CD4-positive, alpha-beta T cell treated with Interleukin-17A for 1 hour (primary cell): ENCODE data around the gene PIM2.

ENCODE experiments used
- DNase-seq: peaks from one replicate; pipeline ENCODE4 v3.0.0-alpha.2; 2020

PIM2 gene

DNA sequence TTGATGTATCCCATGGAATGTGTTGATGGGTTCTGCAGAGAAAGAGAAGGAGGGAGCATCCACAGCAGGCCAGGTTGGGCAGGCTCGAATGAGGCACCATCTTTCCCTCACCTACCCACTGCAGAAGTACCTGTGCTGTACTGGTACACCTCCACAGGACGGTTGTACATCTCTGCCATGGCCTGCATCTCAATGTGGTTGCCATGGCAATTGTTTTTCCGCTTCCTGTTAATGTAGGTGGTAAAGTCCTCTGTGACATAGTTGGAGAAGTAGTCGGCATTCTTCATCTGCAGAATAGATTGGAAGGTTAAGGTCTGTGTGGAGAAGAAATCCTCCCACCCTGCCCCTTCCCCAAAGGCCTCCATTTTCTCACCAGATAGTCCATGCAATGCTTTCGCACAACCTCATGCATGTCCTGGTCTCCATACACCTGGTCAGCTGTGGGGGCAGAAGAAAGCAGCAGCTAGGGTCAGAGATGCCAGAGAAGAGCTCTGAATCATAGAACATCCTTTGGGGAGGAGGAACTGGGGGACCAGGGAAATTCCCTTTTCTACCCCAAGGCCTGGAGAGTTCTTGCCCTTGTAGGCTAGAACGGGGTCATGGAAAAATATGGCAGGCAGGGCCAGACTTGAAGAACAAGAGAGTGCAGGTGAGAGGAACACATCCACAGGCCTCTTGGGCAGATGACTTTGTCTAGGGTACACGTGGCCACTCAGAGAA is 15.9 kb upstream of the PIM2 start:
- peak; percentile 83 for DNase-seq

GRCh38 chrX:48933757-48934156 is 14.9 kb upstream of the PIM2 start:
- no peak for DNase-seq

GRCh38 chrX:48927736-48928382 is 9.0 kb upstream of the PIM2 start:
- no peak for DNase-seq

- DNase-seq: no peak
These were observed 8.3 kb upstream of the PIM2 start for GRCh38 chrX:48927123-48927522.

- no peak for DNase-seq
These were observed 5.4 kb upstream of the PIM2 start for GRCh38 chrX:48924270-48924669.

GRCh38 chrX:48923771-48924170 is 4.9 kb upstream of the PIM2 start:
- no peak for DNase-seq

- DNase-seq: no peak
These were observed 1.9 kb upstream of the PIM2 start for GRCh38 chrX:48920718-48921104.

DNA sequence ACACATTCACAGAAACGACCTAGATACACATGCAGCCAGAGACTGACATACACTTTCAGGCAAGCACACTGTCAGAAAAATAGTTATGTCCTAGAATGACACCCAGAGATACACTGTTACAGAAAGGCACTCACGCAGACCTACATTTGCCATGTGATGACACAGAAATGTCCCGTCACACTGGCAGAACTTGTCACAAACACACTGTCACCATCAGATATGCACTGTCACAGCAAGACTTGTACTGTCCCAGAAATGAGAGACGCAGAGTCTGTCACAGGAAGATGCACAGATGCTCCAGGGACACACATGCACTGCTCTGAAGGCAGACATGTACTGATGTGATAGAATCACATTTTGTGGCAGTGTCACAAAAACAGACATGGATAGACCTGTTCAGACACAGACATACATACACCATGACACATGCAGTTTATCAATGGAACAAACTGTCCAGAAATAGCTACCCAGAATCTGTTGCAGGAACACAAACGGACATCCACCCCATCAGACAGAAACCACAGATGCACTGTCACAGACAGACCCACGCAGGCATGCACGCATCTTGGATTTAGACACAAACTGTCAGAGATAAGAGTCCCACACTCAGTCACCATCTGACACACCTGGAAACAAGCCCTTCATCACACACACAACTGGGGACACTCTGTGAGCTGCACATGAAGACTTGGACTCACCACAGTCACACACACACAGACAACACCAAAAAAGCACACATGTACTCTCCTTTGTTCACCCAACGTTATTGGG is 1.3 kb upstream of the PIM2 start:
- peak; percentile 59 for DNase-seq

- peak; percentile 62 for DNase-seq
These were observed 577 bp upstream of the PIM2 start for GRCh38 chrX:48919360-48919841.

- DNase-seq: no peak
These were observed 552 bp downstream of the PIM2 start for GRCh38 chrX:48918301-48918642.

DNA sequence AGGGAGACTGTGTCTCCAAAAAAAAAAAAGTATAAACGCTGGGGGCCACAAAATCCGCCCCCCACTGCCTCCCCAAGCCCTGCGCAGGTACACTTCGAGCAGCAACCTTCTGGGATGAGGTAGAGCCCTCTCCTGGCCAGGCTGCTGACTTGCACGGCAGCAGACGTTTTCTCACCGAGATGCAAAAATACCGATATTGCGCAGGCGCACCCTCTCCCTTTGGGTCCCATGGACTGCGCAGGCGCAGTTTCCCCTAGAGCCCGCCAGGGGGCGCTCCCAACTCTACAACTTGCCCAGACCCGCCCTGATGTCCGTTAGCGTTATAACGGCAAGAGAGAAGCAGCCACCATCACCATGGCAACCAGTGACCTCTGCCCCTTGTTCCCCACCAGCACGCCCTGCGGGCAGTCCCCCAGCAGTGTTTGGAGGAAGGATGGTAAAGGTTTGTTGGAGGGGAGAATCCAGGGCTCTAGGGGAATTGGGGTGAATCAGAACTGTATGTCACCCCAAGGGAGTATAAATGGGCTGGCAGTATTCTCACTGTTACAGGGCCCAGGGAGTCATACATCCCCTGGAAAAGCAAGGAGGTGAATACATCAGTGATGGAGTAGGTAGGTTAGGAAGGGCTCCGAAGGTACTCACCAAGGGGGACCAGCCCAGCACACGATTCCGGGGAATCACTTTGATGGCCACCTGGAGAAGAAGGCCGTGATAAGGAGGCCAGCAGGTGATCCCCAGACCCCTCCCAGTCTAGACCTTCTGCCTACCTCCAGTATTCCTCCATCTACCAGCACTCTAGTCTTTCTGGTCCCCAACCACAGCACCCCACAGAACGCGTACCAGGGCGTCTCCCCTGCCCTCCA is 1.5 kb downstream of the PIM2 start:
- peak; percentile 94 for DNase-seq

DNA sequence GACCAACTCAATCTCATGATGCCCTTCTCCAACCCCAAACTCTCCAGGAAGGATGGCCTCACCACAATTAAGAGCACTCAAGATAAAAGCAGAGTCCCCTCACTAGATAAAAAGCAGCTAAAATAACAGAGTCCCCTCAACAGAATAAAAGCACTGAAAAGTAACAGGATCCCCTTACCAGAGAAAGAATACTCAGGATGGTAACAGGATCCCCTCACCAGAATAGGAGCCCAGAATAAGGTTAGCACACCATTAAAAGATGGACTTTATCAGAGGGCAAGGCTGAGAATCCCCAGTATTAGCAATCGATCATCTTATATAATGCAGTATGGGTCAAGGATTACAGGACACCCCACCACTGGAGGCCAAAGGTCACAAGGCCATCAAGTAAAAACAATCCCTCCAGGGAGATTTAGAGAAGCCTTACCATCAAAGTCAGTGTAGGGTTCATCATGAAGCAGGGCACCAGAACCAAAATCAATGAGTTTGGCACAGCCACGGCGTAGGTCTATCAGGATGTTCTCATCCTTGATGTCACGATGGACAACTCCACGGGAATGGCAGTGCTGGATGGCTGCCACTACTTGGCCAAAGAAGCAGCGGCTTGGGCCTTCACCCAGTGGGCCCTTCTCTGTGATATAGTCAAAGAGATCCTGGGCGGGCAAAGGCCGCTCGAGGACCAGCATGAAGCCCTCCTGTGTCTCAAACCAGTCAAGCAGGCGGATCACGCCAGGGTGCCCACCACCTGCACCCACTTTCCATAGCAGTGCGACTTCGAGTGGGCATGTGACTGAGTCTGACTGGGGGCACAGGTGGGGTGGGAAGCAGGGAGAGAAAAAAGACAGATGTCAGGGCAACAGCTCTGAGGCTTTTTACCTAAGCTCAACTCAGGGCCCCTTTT is 4.0 kb downstream of the PIM2 start:
- no peak for DNase-seq

GRCh38 chrX:48913605-48914366 is 5.0 kb downstream of the PIM2 start:
- DNase-seq: no peak

DNA sequence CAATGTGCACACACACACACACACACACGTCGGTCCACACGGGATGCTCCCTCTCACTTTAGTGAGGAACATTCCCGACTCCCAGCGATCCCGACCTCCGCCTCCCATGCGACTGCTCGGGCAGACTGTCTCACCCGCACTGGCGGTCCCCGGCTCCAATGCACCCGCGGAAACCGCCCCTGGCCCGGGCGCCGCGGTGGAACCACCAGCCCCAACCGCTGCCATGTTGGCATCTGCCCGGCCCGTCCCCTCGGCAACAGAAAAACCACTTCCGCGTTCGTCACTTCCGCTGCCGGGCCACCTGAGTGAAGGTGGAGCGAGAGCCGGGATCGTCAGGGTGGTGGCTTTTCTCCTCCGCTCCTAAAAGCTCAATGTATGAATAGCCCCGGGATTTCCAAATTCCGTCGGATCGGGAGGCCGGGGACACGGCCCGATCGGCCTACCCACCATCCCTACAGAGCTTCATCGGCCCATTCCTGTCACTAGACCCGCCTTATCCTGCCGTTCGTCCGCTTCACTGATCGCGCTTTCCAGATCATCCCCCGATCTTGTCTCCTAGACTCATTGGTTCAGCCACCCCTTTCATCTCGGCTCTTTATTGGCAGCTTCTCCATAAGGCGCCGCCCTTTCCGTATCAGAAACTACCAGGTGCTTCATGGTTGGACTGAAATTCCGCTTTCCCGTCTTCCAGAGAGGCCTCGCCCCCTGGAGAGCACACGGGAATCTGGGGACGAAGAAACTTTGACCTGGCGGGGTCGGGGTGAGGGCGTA is 7.2 kb downstream of the PIM2 start, which contains the start of gene SLC35A2:
TSS of gene SLC35A2 (minus strand) at position 235 of the 771 bp plus-strand sequence. CDS start at position 225, 10 bp downstream.
- DNase-seq: peak; percentile 90

DNA sequence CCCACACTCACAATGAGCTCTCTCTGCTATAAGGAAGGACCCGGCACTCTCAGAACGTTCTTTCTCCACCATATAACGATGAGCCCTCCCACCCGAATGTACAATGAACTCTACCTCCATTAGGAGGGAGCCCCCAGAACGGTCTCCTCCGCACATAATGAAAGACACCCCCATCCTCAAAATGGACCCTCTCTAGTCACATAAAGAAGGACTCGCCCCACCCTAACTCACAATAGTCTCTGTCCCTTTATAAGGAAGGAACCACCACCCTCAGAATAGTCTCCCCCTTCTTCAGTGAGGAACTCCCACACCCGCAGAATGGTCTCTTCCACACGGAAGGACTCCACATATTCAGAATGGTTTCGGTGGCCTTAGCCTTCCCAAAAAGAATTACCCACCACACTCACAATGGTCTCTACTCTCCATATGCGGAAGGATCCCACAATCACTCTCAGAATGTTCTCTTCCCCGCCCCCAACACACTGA is 7.9 kb downstream of the PIM2 start:
- no peak for DNase-seq

DNA sequence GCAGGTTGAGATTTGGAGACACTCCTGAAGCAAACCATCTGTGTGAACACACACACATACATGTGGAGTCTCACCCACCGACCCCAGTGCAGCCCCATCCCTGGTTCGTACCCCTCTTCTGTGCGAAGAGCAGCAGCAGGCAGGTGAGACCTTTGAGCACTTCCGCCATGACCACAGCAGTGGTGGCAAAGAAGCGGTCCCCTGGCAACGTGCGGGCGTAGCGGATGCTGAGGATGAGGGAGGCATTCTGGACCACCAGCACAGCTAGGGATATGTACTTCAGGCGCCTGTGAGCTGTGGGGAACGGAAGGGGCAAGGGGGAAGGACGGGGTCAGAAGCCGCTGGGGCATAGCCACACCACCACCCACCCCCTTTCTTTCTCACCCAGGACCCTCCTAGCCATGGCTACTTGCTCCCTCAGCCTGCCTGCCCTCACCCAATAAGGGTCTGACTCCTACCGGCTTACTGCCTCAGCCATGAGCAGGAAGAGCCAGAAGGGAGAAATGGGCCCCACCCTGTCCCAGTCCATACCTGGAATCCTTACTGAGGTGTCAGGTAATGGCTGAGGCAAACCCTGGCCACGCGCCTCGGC is 9.0 kb downstream of the PIM2 start:
- DNase-seq: peak; percentile 39

DNA sequence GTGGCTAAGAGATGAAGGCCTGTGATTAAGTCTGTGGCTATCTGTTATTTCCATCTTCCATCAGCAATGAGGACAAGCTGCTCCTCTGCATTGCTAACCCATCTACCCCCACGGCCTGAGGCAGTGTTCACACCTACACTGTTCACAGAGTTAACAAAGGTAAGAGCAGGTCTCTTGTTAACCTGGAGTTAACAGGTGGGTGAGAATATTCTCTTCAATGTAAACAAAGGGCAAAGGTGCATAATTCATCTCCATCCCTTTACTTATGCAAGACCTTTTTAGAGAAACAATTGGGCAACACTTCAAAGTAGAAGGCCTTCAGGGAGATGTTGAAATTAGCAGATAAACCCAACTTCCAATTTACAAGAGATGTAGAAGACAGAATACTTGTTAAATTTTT is 10.2 kb downstream of the PIM2 start:
- DNase-seq: no peak

- DNase-seq: no peak
These were observed 13.6 kb downstream of the PIM2 start for GRCh38 chrX:48905090-48905790.

GRCh38 chrX:48904626-48905025 is 14.2 kb downstream of the PIM2 start:
- no peak for DNase-seq
